Vagina (tissue), 2 donors: ENCODE results near the gene USP40. TPM values are rescaled to one million over a fixed set of nuclear protein-coding genes. Genes with fewer than 3 reads are reported as not detected.

Experiments
- DNase-seq, 2 donors: peaks; one replicate each; pipeline ENCODE4 v3.0.0-alpha.2; 2017; ENCODE audit errors: extremely low spot score in 2 of 2
- H3K27ac ChIP-seq: fragments of 200-600 bp; sonication (generic); one replicate; pipeline ENCODE4 v1.5.1; 2019
- H3K27me3 ChIP-seq: fragments of 200-600 bp; sonication (generic); one replicate; pipeline ENCODE4 v1.5.1; 2019
- H3K36me3 ChIP-seq, 2 donors: fragments of 200-600 bp; sonication (generic); one replicate each; pipeline ENCODE4 v1.5.1; 2017 to 2019
- H3K4me1 ChIP-seq: fragments of 200-600 bp; sonication (generic); one replicate; pipeline ENCODE4 v1.5.1; 2019
- H3K4me3 ChIP-seq, 2 donors: fragments of 200-600 bp; sonication (generic); 1 replicate in 1 of 2; 2 replicates in 1 of 2; pipeline ENCODE4 v1.5.1; 2016 to 2019
- H3K9me3 ChIP-seq: fragments of 200-600 bp; sonication (generic); one replicate; pipeline ENCODE4 v1.5.1; 2019
- CTCF ChIP-seq, 3 experiments: fragments of 450-650 bp in 2 of 3; fragments of 200-600 bp in 1 of 3; sonication (generic) in 1 of 3; IDR thresholded peaks; one replicate each; pipeline ENCODE4 v1.5.1; 2017 to 2019; ENCODE audit warnings: antibody characterized with exemption in 3 of 3, mild to moderate bottlenecking in 2 of 3, moderate library complexity in 2 of 3
- POLR2A ChIP-seq, 2 donors: fragments of 450-650 bp; IDR thresholded peaks; one replicate each; pipeline ENCODE4 v1.6.1; 2017; ENCODE audit warnings: antibody characterized with exemption in 2 of 2, mild to moderate bottlenecking in 2 of 2, moderate library complexity in 2 of 2
- POLR2AphosphoS5 ChIP-seq, 2 donors: sonication (generic); formaldehyde crosslinking; IDR thresholded peaks; one replicate each; pipeline ENCODE4 v1.9.0; 2017; ENCODE audit warnings: antibody characterized with exemption in 2 of 2, mild to moderate bottlenecking in 2 of 2, low read depth in 1 of 2; ENCODE audit not compliant: insufficient read depth in 1 of 2
- intact Hi-C: fragments of 100-400 bp; cut with DNase I; formaldehyde crosslinking; loops from one replicate; pipeline ENCODE4 v1.15.1; 2023
- total RNA-seq: library from RNA; depleted of rRNA; stranded (reverse); fragments of >200 nt; gene quantifications from one replicate; pipeline ENCODE4 v1.2.3, GENCODE V29; 2016

Gene USP40
- total RNA-seq, 1 donor from 2014 or later = 50.1 TPM

GRCh38 chr2:233440314-233440713 lies 126.3 kb downstream of the USP40 start:
- Histone ChIP-seq H3K27ac (no peak overlapping the region), H3K4me1 (no peaks in the 10 kb centered on the region), H3K27me3 (no peaks in the 10 kb centered on the region), H3K9me3 (no peaks in the 10 kb centered on the region), H3K36me3 (peaks cover 0 to 27% of the 10 kb centered on the region in 2 donors), H3K4me3 (no peak overlapping the region)
- TF ChIP-seq POLR2AphosphoS5 (IDR thresholded peaks at IDR 0.05; ENCODE audit: insufficient read depth in 1 of 2, low read depth in 1 of 2) (no peak), POLR2A (IDR thresholded peaks at IDR 0.05) (no peak), CTCF (IDR thresholded peaks at IDR 0.05) (no peak)
- no peak for DNase-seq
- intact Hi-C loops = no loop called here

- H3K36me3 ChIP-seq = peaks cover 0 to 26% of the 10 kb centered on the region in 2 donors
- DNase-seq = no peak
- H3K27ac ChIP-seq = no peak overlapping the region
- no peak for TF ChIP-seq CTCF (IDR thresholded peaks at IDR 0.05)
- no peak for TF ChIP-seq POLR2AphosphoS5 (IDR thresholded peaks at IDR 0.05; ENCODE audit: insufficient read depth in 1 of 2, low read depth in 1 of 2)
- TF ChIP-seq POLR2A (IDR thresholded peaks at IDR 0.05) = no peak
- no peaks in the 10 kb centered on the region for H3K4me1 ChIP-seq
- intact Hi-C loops = no loop called here
- H3K9me3 ChIP-seq = no peaks in the 10 kb centered on the region
- no peaks in the 10 kb centered on the region for H3K27me3 ChIP-seq
- H3K4me3 ChIP-seq = no peak overlapping the region
Measured at GRCh38 chr2:233439191-233439590, 127.4 kb downstream of the USP40 start.

- Histone ChIP-seq H3K4me1 (no peaks in the 10 kb centered on the region), H3K9me3 (no peaks in the 10 kb centered on the region), H3K27me3 (no peaks in the 10 kb centered on the region), H3K4me3 (no peak overlapping the region), H3K27ac (no peak overlapping the region), H3K36me3 (peaks cover 0 to 26% of the 10 kb centered on the region in 2 donors)
- intact Hi-C loops = no loop called here
- no peak for DNase-seq
- TF ChIP-seq CTCF (IDR thresholded peaks at IDR 0.05) = no peak
Measured at GRCh38 chr2:233438573-233439147, 127.9 kb downstream of the USP40 start.

- intact Hi-C loops = no loop called here
- peaks cover 0 to 26% of the 10 kb centered on the region in 2 donors for H3K36me3 ChIP-seq
- no peak overlapping the region for H3K27ac ChIP-seq
Measured at GRCh38 chr2:233437439-233437955, 129.1 kb downstream of the USP40 start.

More at GRCh38 chr2:233437439-233437955, 129.1 kb downstream of the USP40 start:
- Histone ChIP-seq H3K4me3 (no peak overlapping the region), H3K9me3 (no peaks in the 10 kb centered on the region), H3K4me1 (no peaks in the 10 kb centered on the region), H3K27me3 (no peaks in the 10 kb centered on the region)
- no peak for DNase-seq
- TF ChIP-seq CTCF (IDR thresholded peaks at IDR 0.05) = no peak
- TF ChIP-seq POLR2AphosphoS5 (IDR thresholded peaks at IDR 0.05; ENCODE audit: insufficient read depth in 1 of 2, low read depth in 1 of 2) = no peak
- no peak for TF ChIP-seq POLR2A (IDR thresholded peaks at IDR 0.05)
